PFSK-1 (cell line): ENCODE results near the gene ALPI.

ENCODE experiments used
- FOXP2 ChIP-seq: optimal IDR thresholded peaks from 2 replicates; pipeline ENCODE3; 2011; ENCODE audit warnings: borderline replicate concordance, control low read depth, inconsistent platforms; ENCODE audit not compliant: insufficient read depth; ENCODE audit errors: extremely low read length, extremely low read depth
- POLR2AphosphoS5 ChIP-seq: IDR thresholded peaks from 2 replicates; pipeline ENCODE4 v1.6.1; 2012; ENCODE audit warnings: low read depth, mild to moderate bottlenecking, control low read depth, low read length, moderate library complexity
- SIN3A ChIP-seq: IDR thresholded peaks from 2 replicates; pipeline ENCODE4 v1.6.1; 2012; ENCODE audit warnings: mild to moderate bottlenecking, low read length, moderate library complexity, borderline replicate concordance; ENCODE audit not compliant: insufficient read depth
- TAF1 ChIP-seq: IDR thresholded peaks from 2 replicates; pipeline ENCODE4 v1.6.1; 2012; ENCODE audit warnings: low read length, control low read depth, borderline replicate concordance; ENCODE audit not compliant: insufficient read depth
- TF ChIP-seq, protein P1 (sequence below), 2 experiments: IDR thresholded peaks; 2 replicates each; pipeline versions ENCODE4 v1.6.1 to v1.8.0; 2011 to 2012; ENCODE audit warnings: low read depth in 2 of 2, low read length in 2 of 2, control low read depth in 1 of 2, inconsistent platforms in 1 of 2, mild to moderate bottlenecking in 1 of 2, moderate library complexity in 1 of 2; ENCODE audit not compliant: insufficient read depth in 1 of 2

DNA sequence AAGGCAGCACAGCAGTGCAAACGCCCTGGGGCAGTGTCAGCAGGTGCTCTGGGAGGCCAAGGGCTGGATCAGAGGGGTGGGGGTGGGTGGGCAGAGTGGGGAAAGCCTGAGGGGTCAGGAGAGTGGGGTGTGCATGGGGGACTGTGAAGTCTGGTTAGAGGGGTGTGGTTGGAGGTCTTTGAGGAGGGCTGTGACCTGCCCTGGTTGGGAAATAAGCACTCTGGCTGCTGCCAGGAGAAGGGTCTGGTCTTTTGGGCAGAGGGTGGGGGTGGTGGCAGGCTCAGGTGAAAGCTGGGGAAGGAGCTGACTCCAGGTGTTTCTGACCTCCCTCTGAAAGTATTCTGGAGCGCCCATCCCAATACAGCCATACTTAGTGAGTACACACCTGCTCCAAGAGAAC, 4.2 kb downstream of the ALPI start:
- no peak for TF ChIP-seq POLR2AphosphoS5
- no peak for TF ChIP-seq SIN3A
- TF ChIP-seq, protein P1, sequence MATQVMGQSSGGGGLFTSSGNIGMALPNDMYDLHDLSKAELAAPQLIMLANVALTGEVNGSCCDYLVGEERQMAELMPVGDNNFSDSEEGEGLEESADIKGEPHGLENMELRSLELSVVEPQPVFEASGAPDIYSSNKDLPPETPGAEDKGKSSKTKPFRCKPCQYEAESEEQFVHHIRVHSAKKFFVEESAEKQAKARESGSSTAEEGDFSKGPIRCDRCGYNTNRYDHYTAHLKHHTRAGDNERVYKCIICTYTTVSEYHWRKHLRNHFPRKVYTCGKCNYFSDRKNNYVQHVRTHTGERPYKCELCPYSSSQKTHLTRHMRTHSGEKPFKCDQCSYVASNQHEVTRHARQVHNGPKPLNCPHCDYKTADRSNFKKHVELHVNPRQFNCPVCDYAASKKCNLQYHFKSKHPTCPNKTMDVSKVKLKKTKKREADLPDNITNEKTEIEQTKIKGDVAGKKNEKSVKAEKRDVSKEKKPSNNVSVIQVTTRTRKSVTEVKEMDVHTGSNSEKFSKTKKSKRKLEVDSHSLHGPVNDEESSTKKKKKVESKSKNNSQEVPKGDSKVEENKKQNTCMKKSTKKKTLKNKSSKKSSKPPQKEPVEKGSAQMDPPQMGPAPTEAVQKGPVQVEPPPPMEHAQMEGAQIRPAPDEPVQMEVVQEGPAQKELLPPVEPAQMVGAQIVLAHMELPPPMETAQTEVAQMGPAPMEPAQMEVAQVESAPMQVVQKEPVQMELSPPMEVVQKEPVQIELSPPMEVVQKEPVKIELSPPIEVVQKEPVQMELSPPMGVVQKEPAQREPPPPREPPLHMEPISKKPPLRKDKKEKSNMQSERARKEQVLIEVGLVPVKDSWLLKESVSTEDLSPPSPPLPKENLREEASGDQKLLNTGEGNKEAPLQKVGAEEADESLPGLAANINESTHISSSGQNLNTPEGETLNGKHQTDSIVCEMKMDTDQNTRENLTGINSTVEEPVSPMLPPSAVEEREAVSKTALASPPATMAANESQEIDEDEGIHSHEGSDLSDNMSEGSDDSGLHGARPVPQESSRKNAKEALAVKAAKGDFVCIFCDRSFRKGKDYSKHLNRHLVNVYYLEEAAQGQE (IDR thresholded peaks at IDR 0.05; ENCODE audit: insufficient read depth in 1 of 2, low read depth in 2 of 2, low read length in 2 of 2): no peak
- TF ChIP-seq TAF1: no peak
- no peak for TF ChIP-seq FOXP2
